Measurements from ENCODE around the gene ERGIC1.
A peak's percentile ranks its signal among the peaks of the same experiment; 100 is the strongest.

Gene ERGIC1

DNA sequence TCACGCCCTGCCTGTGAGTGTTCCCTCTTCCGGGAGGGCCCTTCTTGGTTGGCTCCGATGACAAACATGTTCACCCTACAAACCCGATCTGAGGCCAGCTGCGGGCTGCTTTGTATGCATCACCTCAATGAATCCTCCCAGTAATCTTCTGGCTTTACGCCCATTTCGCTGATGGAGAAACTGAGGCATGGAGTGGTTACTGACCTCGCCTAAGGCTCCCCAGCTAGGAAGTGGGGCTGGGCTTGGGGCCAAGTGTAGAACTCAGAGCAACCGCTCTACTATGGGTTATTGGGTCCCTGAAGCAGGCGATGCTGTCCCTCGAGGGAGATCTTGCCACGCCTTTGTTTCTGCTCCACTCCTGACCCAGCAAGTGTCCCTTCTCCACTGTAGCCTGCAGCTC, 86.9 kb downstream of the ERGIC1 start:
- DNase-seq (ENCODE audit: low spot score): no peak

DNA sequence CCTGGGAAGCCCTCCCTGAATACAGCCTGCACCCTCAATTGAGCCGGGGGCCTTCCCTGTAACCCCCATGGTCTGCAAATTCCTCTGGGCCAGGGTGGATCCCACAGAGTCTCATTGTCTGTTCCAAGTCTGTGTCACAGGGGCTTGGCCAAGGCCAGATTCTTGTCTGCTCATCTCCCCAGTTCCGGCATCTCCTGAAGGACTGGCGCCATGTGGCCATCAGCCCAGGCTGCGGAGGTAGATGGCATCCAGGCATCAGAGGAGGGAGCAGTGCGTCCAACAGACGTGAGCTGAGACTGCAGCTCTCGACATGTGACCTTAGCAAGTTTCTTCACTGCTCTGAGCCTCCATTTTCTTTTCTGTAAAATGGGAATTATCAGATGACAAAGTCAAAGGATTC, 87.9 kb downstream of the ERGIC1 start:
- no peak for DNase-seq (ENCODE audit: low spot score)

DNA sequence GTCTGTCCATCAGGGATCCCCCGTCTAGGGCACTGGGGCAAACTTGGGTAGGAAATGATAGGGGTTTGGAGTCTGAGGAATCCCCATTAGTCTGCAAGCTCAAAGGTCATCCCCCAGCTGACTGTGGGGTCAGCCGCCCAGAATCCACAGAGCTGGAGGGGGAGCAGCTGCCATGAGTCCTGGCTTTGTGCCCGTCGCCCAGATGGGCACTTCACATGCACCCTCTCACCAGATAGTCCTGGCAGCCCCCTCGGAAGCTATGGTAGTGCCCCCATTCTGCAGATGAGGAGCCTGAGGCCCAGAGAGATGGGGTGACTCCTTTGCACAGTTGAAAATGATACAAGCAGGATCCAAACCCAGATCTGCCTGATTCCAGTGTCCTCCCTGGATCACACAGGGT, 89.5 kb downstream of the ERGIC1 start:
- no peak for DNase-seq (ENCODE audit: low spot score)

DNA sequence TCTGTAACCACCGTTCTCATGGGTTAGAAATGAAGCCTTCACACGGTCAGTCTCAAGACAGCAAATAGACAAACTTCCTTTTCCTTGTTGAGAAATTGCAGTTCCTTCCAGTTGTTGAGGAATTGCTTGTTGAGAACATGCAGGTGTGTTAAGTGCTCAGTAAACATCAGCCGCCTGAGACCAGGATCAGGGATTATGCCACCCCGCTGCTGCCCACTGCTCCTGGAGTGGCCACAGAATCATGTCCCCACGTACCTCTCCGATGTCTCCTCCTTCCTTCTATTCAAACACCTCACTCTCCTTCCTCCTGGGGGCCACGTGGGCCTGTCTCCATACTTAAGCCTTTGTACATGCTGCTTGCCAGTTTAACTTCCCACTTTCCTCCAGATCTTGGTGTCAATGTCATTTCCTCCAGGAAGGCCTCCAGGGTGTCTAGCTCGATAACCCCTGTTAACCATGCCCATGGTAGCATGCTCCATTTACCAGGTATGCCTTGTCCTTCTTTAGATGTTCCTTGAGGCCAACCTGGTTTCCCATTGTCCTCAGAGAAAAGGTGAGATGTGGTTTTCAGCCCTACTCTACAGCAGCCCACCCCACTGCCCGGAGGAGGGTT, 91.4 kb downstream of the ERGIC1 start:
- no peak for DNase-seq (ENCODE audit: low spot score)

DNA sequence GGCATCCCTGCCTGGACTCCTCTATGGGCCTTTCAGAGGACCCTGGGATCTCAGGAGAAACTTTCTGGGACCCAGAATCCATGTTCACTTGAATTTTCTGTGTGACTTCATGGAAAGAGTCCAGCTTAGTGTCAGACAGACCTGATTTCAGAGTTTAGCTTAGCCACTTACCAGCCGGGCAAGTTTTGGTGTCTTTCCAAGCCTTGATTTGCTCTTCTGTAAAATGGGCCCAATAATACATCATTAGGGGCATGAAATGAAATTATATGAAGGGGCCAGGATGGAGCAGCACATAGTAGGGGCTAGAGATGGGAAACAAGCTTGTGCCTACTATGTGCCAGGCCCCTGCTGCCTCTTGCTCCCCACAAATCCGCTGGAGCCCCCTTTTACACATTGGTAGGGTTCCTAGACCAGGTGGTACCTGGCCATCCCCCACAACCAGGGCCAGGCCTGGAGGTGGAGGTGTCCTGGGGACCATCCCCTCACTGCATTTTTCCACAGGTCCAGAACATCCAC, 92.0 kb downstream of the ERGIC1 start:
- DNase-seq (ENCODE audit: low spot score): no peak

DNA sequence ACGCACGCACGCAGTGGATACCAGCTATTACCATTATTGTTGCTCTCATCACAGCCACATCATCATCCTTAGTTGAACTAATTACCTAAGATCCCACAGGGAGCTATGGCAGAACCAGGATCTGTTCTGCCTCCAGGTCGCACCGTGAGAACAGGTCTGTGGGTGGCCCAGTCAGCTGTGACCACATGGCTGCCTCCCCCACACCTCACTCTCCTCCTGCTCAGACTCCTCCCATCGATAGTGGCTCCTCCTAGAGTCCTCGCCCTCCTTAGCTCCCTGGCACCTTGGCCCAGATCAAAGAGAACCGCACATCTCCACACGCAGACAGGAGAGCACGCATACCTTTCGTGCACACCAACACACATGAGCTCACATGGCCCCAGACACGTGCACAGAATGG, 92.7 kb downstream of the ERGIC1 start:
- no peak for DNase-seq (ENCODE audit: low spot score)

DNA sequence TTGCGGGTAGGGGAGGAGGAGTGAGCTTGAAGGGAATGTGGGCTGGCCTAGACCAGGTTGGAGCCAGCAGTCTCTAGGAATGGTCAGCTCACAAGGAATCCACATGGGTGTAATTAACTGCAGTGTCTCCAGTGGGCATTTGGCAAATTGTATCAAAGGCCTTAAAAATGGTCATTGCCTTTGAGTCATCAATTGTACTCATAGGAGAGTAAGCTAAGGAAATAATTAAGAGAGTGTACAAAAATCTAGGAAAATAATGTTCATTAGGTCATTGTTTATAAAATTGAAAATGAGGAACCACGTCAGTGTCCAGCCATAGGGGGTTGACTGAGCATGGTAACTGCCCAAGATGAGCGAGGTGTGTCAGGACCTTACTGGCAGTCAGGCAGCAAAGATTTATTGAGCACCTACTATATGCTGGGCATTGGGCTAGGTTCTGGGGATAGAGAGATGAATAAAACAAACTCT, 95.4 kb downstream of the ERGIC1 start:
- DNase-seq (ENCODE audit: low spot score): peak; percentile 78

DNA sequence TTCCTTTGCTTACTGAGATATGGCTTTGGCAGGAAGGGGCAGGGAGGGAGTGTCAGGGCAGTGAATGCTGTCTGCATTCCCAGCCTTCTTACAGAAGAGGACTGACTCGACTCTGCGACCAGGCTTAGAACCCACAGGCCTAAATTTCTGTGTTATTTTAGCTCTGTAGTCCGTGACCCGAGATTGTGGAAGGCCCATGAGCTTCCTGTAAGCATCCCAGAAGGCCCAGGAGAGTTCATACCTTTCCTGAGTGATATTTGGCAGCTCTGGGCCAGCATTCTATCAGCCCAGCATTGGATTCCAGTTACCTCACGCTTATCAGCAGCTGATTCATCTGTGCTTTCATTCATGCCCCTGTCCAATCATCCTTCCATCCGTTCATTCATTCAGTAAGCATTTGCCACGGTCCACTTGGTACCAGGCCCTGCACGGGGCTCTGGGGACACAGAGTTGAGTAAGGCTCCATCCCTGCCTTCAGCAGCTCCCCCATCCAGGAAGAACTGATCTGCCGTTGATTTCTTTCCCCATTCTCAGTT, 97.0 kb downstream of the ERGIC1 start:
- peak; percentile 79 for DNase-seq (ENCODE audit: low spot score)

DNA sequence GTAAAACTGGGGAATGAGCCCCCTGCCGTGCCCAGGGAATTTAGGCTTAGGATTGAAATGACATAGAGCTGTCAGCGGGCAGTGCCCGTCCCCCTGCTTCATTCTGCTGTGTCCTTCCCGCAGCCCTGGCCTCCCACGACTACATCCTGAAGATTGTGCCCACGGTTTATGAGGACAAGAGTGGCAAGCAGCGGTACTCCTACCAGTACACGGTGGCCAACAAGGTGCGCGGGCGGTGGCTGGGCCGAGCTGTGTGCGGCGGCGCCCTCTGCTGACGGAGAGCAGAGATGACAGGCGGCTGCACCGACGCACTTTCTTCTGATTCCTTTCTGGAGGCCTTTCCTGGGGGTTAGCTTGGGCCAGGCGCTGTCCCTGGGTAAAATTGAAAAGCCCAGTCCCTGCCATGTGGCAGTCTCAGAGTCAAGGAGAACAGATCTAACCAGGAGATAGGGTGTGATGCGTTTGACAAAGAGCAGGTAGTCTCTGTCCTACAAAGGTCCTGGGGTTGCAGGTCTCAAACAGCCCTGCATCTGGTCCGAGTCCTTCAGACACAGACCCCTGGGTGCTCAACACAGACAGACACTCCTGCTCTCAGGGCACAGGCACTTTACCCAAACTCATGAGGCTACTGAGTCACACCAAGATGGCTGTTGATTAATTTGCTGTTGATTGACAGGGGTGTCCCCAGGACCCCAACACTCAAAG, 98.4 kb downstream of the ERGIC1 start:
- peak; percentile 75 for DNase-seq (ENCODE audit: low spot score)

DNA sequence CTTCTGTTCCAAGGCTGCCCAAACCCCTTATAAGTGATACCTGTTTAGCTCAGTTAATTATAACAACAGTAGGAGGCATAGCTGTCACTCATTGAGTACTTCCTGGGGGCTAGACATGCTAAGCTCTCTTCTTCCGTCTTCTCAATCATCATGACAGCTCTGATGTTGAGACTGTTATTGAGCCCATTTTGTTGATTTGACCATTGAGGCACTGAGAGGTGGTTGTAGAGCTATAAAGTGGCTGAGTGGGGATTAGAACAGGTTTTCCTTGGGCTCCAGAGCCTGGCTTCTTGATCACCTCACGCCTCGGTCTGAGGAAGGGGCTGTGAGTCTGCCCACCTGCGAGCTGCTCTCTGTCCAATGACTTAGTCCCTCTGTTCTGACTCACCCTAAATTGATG, 99.2 kb downstream of the ERGIC1 start:
- DNase-seq (ENCODE audit: low spot score): no peak

DNA sequence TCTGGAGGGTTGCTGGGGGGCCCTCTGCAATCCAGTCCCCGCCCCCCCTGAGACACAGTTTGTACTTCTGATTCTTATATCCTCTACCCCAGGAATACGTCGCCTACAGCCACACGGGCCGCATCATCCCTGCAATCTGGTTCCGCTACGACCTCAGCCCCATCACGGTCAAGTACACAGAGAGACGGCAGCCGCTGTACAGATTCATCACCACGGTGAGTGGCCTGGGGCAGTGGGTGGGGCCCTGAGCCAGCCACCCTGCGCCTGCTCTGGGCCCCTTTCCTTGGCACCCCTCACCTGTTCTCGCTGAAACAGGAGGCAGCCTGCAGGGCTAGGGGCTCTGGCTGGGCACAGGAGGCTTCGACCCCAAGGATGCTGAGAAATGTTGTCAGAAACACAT, 101.0 kb downstream of the ERGIC1 start:
- DNase-seq (ENCODE audit: low spot score): no peak

DNA sequence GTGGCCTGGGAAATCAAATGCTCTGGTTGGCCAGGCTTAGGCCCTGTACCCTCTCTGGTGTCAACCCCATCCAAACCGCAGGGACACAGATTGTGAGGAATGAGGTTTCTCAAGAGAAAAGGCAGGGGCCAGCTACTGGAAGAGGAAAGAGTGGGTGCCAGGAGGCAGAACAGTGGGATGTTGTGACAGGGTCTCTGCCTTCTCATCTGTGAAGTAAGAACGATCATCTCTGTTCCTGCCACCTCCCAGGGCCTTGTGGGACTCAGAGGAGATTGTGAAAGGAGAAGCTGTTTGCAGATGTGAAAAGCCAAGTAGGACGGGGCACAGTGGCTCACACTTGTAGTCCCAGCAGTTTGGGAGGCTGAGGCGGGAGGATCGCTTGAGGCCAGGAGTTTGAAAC, 102.3 kb downstream of the ERGIC1 start:
- no peak for DNase-seq (ENCODE audit: low spot score)

DNA sequence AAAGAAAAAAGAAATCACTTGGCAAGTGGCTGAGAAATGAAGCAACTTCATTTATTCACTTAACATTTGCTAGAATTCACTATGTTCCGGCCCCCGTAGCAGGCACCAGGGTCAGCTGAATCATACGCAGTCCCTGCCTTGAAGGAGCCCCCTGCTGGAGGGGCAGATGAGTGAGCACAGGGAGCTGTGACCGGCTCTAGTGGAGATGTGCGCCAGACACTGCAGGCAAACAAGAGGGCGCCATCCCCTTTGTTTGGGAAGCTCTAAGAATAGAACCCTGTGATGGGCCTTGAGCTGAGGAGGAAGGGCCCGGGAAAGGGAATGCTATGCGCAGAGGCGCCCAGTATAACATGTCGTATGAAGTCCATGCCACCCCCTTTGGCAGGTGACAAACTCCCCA, 105.0 kb downstream of the ERGIC1 start:
- no peak for DNase-seq (ENCODE audit: low spot score)

DNA sequence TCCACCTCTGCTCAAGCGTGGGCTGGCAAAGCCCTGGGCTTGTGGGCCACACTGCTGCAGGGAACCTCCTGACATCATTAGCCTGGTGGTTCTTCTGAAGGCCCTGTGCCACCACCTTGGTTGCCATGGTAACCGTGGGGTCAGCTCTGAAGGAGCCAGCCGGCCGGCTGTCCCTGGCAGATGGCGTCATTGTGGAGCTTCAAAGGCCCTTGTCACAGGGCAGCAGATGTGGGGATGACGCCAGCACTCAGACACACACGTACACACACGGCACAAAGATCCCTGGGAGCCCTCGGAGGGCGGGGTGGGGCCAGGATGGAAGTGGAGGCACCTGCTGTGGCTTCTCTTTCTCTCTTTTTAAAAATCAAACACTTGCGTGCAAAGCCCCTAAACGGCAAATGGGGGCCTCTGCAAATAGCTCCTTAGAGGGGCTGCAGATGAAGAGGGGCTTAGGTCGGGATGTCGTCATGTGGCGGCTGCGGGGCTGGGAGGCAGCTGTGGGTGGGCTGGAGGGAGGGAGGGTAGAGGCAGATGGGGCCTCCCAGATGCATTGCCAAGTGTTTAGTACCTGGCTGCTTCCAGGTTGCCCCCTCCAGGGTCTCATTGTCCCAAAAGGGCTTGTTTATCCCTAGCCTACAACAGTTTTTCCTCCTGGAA, 105.7 kb downstream of the ERGIC1 start:
- DNase-seq (ENCODE audit: low spot score): no peak

DNA sequence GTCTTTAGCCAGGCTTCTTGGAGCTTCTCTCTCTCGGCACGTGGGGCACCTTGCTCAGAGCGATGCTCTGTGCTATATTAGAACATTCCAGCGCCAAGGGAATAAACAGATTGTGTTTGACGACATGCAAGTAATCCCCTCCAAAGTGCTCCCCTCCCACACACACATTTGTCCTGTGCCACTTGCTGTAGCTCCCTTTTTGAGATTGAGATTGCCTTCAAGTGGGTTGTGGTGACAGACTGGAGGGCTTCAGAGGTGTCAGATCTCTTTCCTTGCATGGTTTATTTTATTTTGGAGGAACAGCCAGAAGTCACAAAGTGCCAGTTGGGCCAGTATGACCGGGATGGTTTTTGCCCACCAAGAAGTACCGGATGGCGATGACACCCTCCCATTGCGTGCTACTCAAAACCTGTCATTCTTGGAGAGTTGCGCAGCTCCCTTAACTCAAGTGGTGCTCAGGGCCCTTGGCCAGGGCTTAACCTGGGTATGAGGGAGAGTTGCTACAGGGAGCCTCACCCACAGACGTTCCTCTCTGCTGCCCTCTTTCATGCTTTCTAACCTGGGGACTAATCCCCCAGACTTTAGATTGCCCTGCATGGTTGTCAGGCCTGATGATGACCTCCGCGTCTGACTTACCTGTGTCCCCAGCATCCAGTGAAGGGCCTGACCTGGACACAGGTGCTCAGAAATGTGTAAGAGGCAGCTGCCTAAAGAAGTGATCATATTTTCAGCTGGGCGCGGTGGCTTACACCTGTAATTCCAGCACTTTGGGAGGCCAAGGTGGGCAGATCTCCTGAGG, 106.4 kb downstream of the ERGIC1 start:
- DNase-seq (ENCODE audit: low spot score): no peak

DNA sequence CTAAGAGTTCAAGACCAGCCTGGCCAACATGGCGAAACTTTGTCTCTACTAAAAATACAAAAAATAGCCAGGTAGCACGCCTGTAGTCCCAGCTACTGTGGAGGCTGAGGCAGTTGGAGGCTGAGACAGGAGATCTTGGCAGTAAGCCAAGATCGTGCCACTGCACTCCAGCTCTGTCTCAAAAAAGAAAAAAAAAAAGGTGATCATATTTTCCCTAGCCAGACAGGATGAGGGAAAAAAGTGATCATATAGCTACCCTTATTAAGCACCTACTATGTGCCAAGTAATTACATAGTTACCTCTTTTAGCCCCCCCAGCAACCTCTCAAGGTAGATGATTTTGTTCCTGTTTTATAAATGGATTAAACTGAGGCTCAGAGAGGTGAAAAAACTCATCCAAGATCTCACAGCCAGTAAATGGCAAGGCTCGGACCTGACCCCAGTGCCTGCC, 107.0 kb downstream of the ERGIC1 start:
- no peak for DNase-seq (ENCODE audit: low spot score)

DNA sequence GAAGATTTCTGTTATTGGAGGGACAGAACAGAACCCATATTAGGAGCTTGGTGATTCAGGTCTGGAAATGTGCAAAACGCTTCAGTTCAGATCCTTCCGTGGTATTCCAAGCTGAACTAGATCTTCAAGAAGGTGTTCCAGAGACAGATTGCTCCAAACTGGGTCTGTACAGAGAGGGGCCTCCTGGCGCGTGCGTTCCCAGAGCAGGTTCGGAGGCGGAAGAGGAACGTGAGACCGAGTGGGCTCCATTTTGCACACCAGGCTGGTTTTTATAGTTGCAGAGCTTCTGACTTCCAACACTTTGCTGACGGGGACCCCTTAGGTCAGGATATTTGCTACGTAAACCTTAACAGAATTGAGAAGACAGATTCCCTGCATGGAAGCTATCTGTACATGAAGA, 108.5 kb downstream of the ERGIC1 start:
- DNase-seq (ENCODE audit: low spot score): no peak

DNA sequence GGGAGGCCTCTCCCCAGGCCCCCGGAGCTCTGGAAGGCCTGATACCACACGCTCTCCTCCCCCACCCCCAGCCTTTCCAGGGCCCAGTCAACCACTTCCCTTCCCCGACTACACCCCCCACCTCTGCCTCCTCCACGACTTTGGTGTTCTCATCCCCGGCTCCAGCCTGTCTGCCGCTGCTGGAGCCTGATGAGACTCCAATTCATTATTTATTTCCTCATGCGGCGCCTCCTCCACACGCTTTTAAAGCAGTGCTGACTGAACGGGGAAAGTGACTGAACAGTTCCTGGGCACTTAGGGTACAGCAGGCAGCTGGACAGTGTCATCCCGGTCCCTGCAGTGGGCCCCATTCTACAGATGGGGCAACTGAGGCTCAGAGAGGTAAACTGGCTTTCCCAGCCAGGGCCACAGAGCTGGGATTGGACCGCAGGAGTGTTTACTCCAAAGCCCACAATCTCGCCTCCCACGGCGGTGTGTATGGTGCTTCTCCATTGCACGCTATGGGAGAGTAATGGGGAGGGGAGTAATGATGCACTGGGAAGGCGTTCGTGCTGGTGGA, 109.3 kb downstream of the ERGIC1 start:
- DNase-seq (ENCODE audit: low spot score): peak; percentile 81

DNA sequence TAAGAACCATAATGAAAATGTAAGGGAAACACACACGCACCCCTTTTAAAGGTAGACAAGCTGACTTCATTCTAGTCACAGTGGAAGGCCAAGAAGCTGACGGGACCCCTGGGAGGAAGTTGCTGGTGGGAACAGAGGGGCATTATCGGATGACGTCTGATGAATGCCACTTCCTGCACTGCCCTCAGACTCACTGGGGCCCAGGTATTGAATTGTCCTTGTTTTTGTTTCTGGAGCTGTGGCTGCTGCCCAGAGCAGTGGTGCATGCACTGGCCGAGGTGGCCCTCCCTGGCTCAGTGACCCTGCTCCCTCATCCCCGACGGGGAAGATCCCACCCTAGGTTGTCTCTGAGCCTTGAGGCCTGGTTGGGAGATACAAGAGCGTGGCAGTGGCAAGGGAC, 109.9 kb downstream of the ERGIC1 start:
- no peak for DNase-seq (ENCODE audit: low spot score)

DNA sequence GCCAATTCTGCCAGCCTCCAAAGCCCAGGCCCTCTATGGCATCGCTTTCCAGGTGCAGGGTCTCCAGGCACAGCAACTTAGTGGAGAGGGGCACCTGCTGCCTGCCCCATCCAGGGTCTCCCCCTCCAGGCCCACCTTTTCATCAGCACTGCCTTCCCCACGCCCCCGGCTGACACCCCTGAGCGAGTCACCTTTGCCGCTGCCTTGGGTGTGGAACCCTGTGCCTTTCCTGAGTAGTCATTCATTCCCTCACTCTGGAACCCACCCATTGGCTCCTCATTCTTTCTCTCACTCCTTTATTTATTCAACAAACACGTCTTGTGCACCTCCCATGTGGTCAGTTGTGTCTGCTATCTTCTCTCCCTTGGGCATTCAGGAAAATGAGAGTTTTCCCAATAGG, 110.7 kb downstream of the ERGIC1 start:
- DNase-seq (ENCODE audit: low spot score): no peak

DNA sequence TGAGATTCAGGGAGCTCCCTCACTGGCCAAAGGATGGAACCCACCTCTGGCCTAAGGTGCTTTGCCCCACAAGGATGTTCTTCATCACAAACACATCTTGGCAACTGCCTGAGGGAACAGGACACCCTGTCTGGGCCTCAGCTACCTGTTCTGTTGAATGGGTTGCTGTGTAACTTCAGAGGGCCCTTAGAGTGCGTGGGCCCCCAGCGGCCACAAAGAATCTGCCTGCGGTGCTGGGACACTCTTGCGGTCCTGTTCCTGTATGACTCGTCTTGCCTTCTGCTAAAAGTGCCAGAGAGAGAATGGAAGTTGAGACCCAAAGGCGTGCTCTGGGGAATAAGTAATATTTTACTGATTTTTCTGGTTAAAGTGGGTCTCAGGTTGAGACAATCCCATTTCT, 111.1 kb downstream of the ERGIC1 start:
- no peak for DNase-seq (ENCODE audit: low spot score)

DNA sequence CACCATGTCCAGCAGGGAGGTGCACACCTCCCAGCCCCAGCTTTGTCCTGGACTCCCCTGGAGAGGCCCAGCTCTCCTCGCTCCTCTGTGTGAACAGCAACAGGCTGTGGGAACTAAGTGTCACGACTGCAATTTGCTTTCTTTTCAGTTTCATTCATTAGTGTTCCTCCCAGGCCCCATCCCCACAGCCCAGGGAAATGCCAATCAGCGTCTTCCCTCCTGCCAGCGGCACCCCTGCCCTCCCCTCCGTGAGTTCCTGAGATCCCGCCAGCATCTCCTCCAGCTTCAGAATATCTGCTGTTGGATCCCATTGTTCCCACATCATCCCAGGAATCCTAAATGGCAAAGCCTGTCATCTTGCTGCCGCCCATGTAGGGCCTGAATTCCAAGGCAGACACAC, 112.1 kb downstream of the ERGIC1 start:
- no peak for DNase-seq (ENCODE audit: low spot score)

Data from AG08396 (cell line).